ENCODE measurements around the gene PDCD5. TPM values are rescaled to one million over a fixed set of nuclear protein-coding genes. Genes with fewer than 3 reads are reported as not detected.

The PDCD5 gene
- total and polyA plus RNA-seq, 12 donors, result 84.3 to 349 (median 107) TPM

DNA sequence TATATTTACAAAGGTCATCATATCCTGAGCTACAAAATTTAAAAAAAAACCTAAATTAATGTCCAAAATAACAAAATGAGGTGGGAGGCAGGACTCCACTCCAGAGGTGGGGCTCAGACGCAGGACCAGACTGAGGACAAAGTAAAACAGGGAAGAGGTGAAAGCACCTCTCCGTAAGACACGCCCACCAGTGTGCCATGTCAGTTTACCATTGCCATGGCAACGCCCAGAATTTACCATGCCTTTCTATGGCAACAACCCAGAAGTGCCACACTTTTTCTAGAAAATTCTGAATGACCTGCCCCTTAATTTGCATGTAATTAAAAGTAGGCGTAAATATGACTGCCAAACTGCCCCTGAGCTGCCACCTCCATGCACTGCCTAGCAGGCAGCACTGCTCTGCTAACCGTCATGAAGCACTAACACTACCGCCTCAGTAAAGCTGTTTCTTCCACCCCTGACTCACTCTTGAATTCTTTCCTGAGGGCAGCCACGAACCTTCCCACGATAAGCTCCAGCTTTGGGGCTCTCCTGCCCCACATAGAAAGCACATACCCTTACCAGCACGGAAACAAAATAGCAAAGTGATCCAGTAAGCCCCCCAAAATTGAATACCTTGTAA, 22.3 kb upstream of the PDCD5 start:
- Histone ChIP-seq H3K9me3 (no peaks in the 10 kb centered on the region), H3K27me3 (peaks cover 0 to 14% (median 0%) of the 10 kb centered on the region in 7 donors), H3K4me1 (no peaks in the 10 kb centered on the region), H3K36me3 (no peaks in the 10 kb centered on the region), H3K4me3 (no peak overlapping the region), H3K27ac (no peak overlapping the region)
- 59 to 62% methylated on average over 10 of the region's 10 CpGs for WGBS, 2 donors
- ATAC-seq (no peak), DNase-seq (no peak)
- TF ChIP-seq, protein P1, sequence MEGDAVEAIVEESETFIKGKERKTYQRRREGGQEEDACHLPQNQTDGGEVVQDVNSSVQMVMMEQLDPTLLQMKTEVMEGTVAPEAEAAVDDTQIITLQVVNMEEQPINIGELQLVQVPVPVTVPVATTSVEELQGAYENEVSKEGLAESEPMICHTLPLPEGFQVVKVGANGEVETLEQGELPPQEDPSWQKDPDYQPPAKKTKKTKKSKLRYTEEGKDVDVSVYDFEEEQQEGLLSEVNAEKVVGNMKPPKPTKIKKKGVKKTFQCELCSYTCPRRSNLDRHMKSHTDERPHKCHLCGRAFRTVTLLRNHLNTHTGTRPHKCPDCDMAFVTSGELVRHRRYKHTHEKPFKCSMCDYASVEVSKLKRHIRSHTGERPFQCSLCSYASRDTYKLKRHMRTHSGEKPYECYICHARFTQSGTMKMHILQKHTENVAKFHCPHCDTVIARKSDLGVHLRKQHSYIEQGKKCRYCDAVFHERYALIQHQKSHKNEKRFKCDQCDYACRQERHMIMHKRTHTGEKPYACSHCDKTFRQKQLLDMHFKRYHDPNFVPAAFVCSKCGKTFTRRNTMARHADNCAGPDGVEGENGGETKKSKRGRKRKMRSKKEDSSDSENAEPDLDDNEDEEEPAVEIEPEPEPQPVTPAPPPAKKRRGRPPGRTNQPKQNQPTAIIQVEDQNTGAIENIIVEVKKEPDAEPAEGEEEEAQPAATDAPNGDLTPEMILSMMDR (IDR thresholded peaks at IDR 0.05), result no peak
- intact Hi-C loops (cut with DNase I), result no loop called here

DNA sequence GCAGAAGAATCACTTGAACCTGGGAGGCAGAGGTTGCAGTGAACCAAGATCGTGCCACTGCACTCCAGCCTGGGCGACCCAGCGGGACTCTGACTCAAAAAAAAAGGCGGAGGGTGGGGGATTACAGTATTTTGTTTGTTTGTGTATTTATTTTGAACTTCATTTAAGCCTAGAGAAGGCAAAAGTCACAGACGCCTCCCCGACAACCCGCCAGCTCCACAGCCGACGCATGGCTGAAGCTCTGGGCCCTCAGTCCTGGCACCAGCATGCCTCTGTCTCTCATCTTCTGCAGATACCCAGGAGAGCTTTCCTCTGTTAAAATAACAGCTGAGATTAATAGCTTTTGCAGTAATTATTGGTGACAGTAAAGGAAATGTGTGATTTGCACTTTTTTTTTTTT, 17.2 kb upstream of the PDCD5 start:
- H3K4me1 ChIP-seq, result no peaks in the 10 kb centered on the region
- intact Hi-C loops (cut with DNase I), result loop anchor here in 3 of 10 donors (10.0 kb wide), 2 partner anchors 229 to 269 kb away; no protein-coding TSS in a partner anchor
- no peaks in the 10 kb centered on the region for H3K9me3 ChIP-seq
- TF ChIP-seq, protein P1 (IDR thresholded peaks at IDR 0.05), result no peak
- ATAC-seq, result no peak
- peaks cover 0 to 28% (median 13%) of the 10 kb centered on the region in 7 donors for H3K27me3 ChIP-seq
- WGBS, 2 donors, result 91 to 95% methylated on average over 9 of the region's 9 CpGs
- no peak for DNase-seq
- no peak overlapping the region for H3K27ac ChIP-seq
- H3K4me3 ChIP-seq, result no peak overlapping the region
- no peaks in the 10 kb centered on the region for H3K36me3 ChIP-seq

- DNase-seq (no peak), ATAC-seq (no peak)
- H3K4me1 ChIP-seq, result peaks cover 0 to 3% (median 0%) of the 10 kb centered on the region in 9 donors
- 60 to 66% methylated on average over 5 of the region's 5 CpGs for WGBS, 2 donors
- intact Hi-C loops (cut with DNase I), result loop anchor here in 4 of 10 donors (5.0 to 10.0 kb wide), 3 partner anchors 229 to 272 kb away; no protein-coding TSS in a partner anchor
- H3K27ac ChIP-seq, result no peak overlapping the region
- TF ChIP-seq, protein P1 (IDR thresholded peaks at IDR 0.05), result no peak
- no peaks in the 10 kb centered on the region for H3K9me3 ChIP-seq
- peaks cover 0 to 40% (median 31%) of the 10 kb centered on the region in 7 donors for H3K27me3 ChIP-seq
- H3K36me3 ChIP-seq, result no peaks in the 10 kb centered on the region
- H3K4me3 ChIP-seq, result no peak overlapping the region
These were observed 14.7 kb upstream of the PDCD5 start for GRCh38 chr19:32566246-32566830.

DNA sequence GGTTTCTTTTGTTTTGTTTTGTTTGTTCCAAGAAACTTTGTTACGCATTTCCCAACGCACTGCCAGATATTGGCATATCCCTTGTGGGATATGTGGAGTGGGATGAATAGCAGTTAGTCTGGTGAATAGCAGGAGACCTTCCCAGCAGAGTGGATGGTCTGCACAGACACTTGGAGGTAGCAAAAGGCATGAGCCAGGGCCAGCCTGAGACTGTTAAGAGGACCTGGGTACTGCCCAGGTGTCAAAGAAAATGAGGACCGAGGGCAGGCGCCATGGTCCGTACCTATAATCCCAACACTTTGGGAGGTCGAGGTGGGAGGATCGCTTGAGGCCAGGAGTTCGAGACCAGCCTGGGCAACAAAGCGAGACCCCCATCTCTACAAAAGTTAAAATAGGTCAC, 13.5 kb upstream of the PDCD5 start:
- no peak for ATAC-seq
- no peaks in the 10 kb centered on the region for H3K9me3 ChIP-seq
- TF ChIP-seq, protein P1 (IDR thresholded peaks at IDR 0.05), result no peak
- no peak for DNase-seq
- WGBS, 2 donors, result 91 to 96% methylated on average over 9 of the region's 9 CpGs
- H3K36me3 ChIP-seq, result no peaks in the 10 kb centered on the region
- H3K4me1 ChIP-seq, result peaks cover 0 to 3% (median 0%) of the 10 kb centered on the region in 9 donors
- intact Hi-C loops (cut with DNase I), result loop anchor here in 4 of 10 donors (5.0 to 10.0 kb wide), 3 partner anchors 230 to 273 kb away; no protein-coding TSS in a partner anchor
- no peak overlapping the region for H3K4me3 ChIP-seq
- no peak overlapping the region for H3K27ac ChIP-seq
- H3K27me3 ChIP-seq, result peaks cover 0 to 40% (median 32%) of the 10 kb centered on the region in 7 donors

Data from heart right ventricle (tissue), 16 donors.